Thymus (tissue), 11 donors: Measurements from ENCODE around the gene NELFE. TPM values are rescaled to one million over a fixed set of nuclear protein-coding genes. Genes with fewer than 3 reads are reported as not detected.

ENCODE experiments used
- DNase-seq, 9 donors: peaks; one replicate each; pipeline ENCODE4 v3.0.0-alpha.2; 2013; ENCODE audit warnings: low spot score in 9 of 9, low read depth in 6 of 9, missing footprints in 1 of 9
- H3K27ac ChIP-seq, 2 donors: one replicate each; pipeline ENCODE4 v1.5.1; 2013; ENCODE audit warnings: control low read depth in 1 of 2, low read depth in 1 of 2, low read length in 1 of 2, mild to moderate bottlenecking in 1 of 2, moderate library complexity in 1 of 2
- H3K27me3 ChIP-seq, 2 donors: one replicate each; pipeline ENCODE4 v1.5.1; 2013; ENCODE audit warnings: low read length in 1 of 2; ENCODE audit not compliant: control insufficient read depth in 2 of 2, insufficient read depth in 1 of 2
- H3K36me3 ChIP-seq, 2 donors: one replicate each; pipeline ENCODE4 v1.5.1; 2013; ENCODE audit warnings: low read length in 1 of 2, mild to moderate bottlenecking in 1 of 2, moderate library complexity in 1 of 2; ENCODE audit not compliant: control insufficient read depth in 2 of 2, insufficient read depth in 2 of 2
- H3K4me1 ChIP-seq, 2 donors: one replicate each; pipeline ENCODE4 v1.5.1; 2013; ENCODE audit warnings: low read length in 2 of 2; ENCODE audit not compliant: control insufficient read depth in 2 of 2, insufficient read depth in 2 of 2
- H3K4me3 ChIP-seq, 2 donors: one replicate each; pipeline ENCODE4 v1.5.1; 2013; ENCODE audit warnings: low read length in 2 of 2, control low read depth in 1 of 2, mild to moderate bottlenecking in 1 of 2
- H3K9me3 ChIP-seq, 2 donors: one replicate each; pipeline ENCODE4 v1.5.1; 2013; ENCODE audit warnings: low read length in 1 of 2, mild to moderate bottlenecking in 1 of 2; ENCODE audit not compliant: control insufficient read depth in 2 of 2, insufficient read depth in 1 of 2
- WGBS: extraction: QIAGEN DNeasy Blood & Tissue Kit; methylation state at CpG from one replicate; pipeline ENCODE4 v1.1.7; 2013; 5-methylcytosine and 5-hydroxymethylcytosine counted together
- polyA plus RNA-seq: library from polyadenylated mRNA; stranded (reverse); fragments of 200-250 nt; gene quantifications from one replicate; pipeline ENCODE4 v1.2.3, GENCODE V29; 2013
- total RNA-seq: library from RNA; stranded (reverse); fragments of 120-200 nt; gene quantifications from one replicate; pipeline ENCODE4 v1.2.4, GENCODE V29; 2013
- donor health status: healthy.

NELFE gene
- total and polyA plus RNA-seq, 2 donors = 44.5 to 62.9 TPM

GRCh38 chr6:31961616-31962015, 2.8 kb upstream of the NELFE start:
- Histone ChIP-seq H3K4me1 (peaks cover 18 to 19% of the 10 kb centered on the region in 2 donors), H3K27ac (no peak overlapping the region), H3K4me3 (no peak overlapping the region), H3K36me3 (peaks cover 66 to 69% of the 10 kb centered on the region in 2 donors), H3K27me3 (no peaks in the 10 kb centered on the region), H3K9me3 (no peaks in the 10 kb centered on the region)
- no peak for DNase-seq
- WGBS = 99% methylated on average over 12 of the region's 12 CpGs

DNA sequence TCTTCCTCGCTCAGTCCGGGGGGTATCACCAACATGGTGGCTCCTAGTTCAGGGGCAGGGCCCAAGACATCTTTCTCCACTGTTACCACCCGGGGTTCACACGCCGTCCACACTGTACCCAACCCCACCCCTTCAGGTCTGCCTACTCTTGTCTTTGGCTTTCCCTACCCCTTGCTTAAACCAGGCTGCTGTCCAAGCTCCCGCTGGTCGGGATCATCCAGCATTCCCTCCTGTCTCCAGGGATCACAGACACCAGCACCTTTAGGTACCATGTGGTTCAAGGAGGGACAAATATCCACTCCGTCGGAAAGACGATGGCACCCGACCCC, 395 bp downstream of the NELFE start:
- Histone ChIP-seq H3K36me3 (peaks cover 61 to 70% of the 10 kb centered on the region in 2 donors), H3K4me3 (peak overlapping the region; percentile 82 to 84), H3K27me3 (no peaks in the 10 kb centered on the region), H3K27ac (peak overlapping the region; percentile 60 to 82), H3K9me3 (peaks cover 0 to 4% of the 10 kb centered on the region in 2 donors), H3K4me1 (peaks cover 18 to 19% of the 10 kb centered on the region in 2 donors)
- no peak for DNase-seq
- WGBS = 12% methylated on average over 11 of the region's 11 CpGs

DNA sequence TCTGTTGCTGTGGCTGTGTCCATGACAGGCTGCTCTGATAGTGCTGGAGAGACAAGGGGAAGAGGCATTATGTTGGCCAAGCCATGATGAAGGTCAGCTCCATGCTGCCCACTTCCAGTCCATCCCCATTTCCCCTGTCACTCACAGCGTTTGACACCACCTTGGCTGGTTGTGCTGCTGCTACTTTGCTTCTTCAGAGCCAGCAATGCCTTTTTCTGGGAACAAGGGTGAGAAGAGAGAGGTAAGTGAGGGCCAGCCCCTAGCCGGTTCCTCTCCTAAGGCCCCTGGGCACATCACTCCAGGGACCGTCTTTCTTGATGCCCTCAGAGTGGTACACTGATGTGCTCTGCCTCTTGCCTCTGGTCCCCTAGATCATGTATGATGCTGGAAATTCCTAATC, 2.0 kb downstream of the NELFE start:
- Histone ChIP-seq H3K27ac (no peak overlapping the region), H3K4me1 (peaks cover 18 to 19% of the 10 kb centered on the region in 2 donors), H3K4me3 (no peak overlapping the region), H3K9me3 (peaks cover 0 to 4% of the 10 kb centered on the region in 2 donors), H3K27me3 (no peaks in the 10 kb centered on the region), H3K36me3 (peaks cover 59 to 70% of the 10 kb centered on the region in 2 donors)
- DNase-seq = no peak
- 65% methylated on average over 3 of the region's 3 CpGs for WGBS

GRCh38 chr6:31954511-31954910, 4.3 kb downstream of the NELFE start:
- H3K4me3 ChIP-seq = no peak overlapping the region
- 98% methylated on average over 28 of the region's 28 CpGs for WGBS
- peaks cover 49 to 61% of the 10 kb centered on the region in 2 donors for H3K36me3 ChIP-seq
- no peak overlapping the region for H3K27ac ChIP-seq
- H3K9me3 ChIP-seq = peaks cover 0 to 4% of the 10 kb centered on the region in 2 donors
- H3K4me1 ChIP-seq = peaks cover 8 to 12% of the 10 kb centered on the region in 2 donors
- no peaks in the 10 kb centered on the region for H3K27me3 ChIP-seq
- no peak for DNase-seq

- 97% methylated on average over 5 of the region's 5 CpGs for WGBS
- Histone ChIP-seq H3K27me3 (no peaks in the 10 kb centered on the region), H3K27ac (no peak overlapping the region), H3K4me3 (no peak overlapping the region), H3K4me1 (peaks cover 0 to 2% of the 10 kb centered on the region in 2 donors), H3K9me3 (peaks cover 0 to 4% of the 10 kb centered on the region in 2 donors), H3K36me3 (peaks cover 49 to 61% of the 10 kb centered on the region in 2 donors)
- no peak for DNase-seq
These were observed 5.9 kb downstream of the NELFE start for GRCh38 chr6:31952890-31953289.

GRCh38 chr6:31952140-31952805, 6.5 kb downstream of the NELFE start:
- peak in 1 of 9 donors; percentile 25 for DNase-seq
- Histone ChIP-seq H3K4me3 (no peak overlapping the region), H3K4me1 (no peaks in the 10 kb centered on the region), H3K27me3 (no peaks in the 10 kb centered on the region), H3K36me3 (peaks cover 49 to 61% of the 10 kb centered on the region in 2 donors), H3K27ac (no peak overlapping the region), H3K9me3 (peaks cover 0 to 4% of the 10 kb centered on the region in 2 donors)
- WGBS = 91% methylated on average over 5 of the region's 5 CpGs

DNA sequence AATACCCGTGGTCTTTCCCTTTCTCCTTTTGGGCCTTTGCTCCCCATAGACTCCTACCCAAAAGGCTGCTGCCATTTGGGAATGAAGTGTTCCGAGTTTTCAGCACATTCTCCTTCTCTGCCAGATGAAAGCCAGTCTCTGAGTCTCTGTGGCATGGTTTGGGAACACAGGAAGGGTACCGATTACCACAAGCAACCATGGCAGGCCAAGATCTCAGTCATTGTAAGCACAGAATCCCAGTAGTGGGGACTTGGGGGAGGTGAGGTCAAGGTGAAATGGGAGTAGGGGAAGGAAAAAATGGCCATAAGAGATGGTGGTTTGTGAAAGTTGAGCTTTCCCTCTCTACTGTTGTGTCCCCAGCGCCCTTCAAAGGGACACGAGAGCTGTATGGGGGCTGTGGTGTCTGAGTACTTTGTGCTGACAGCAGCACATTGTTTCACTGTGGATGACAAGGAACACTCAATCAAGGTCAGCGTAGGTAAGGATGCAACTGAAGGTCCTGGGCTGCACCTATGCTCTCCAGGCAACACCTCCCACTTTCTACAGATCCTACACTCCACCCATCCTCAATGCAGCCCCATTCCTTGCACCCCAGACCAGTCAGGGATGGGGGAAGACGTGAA, 8.7 kb downstream of the NELFE start:
- peaks cover 0 to 13% of the 10 kb centered on the region in 2 donors for H3K4me1 ChIP-seq
- peaks cover 37 to 43% of the 10 kb centered on the region in 2 donors for H3K36me3 ChIP-seq
- no peak for DNase-seq
- H3K27ac ChIP-seq = no peak overlapping the region
- 94% methylated on average over 7 of the region's 7 CpGs for WGBS
- H3K27me3 ChIP-seq = peaks cover 0 to 19% of the 10 kb centered on the region in 2 donors
- no peak overlapping the region for H3K4me3 ChIP-seq
- H3K9me3 ChIP-seq = peaks cover 0 to 4% of the 10 kb centered on the region in 2 donors

GRCh38 chr6:31948753-31949413, 9.9 kb downstream of the NELFE start:
- DNase-seq = no peak
- peaks cover 0 to 24% of the 10 kb centered on the region in 2 donors for H3K27me3 ChIP-seq
- no peak overlapping the region for H3K27ac ChIP-seq
- peaks cover 25 to 31% of the 10 kb centered on the region in 2 donors for H3K36me3 ChIP-seq
- H3K4me3 ChIP-seq = no peak overlapping the region
- peaks cover 0 to 18% of the 10 kb centered on the region in 2 donors for H3K4me1 ChIP-seq
- H3K9me3 ChIP-seq = no peaks in the 10 kb centered on the region
- 95% methylated on average over 6 of the region's 6 CpGs for WGBS

DNA sequence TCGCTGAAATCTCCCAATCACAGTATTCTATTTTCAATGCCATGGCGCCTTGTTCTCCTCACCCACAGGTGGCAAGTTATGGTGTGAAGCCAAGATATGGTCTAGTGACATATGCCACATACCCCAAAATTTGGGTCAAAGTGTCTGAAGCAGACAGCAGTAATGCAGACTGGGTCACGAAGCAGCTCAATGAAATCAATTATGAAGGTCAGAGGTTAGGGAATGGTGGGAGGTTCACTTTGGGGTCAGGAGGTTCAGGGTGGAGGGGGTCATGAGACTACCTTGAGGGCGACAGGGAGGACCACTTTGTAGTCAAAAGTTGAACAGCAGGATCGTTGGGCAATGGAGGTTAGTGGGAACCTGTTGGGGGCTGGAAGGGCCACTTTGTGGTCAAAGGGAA, 10.5 kb downstream of the NELFE start:
- peaks cover 0 to 27% of the 10 kb centered on the region in 2 donors for H3K27me3 ChIP-seq
- DNase-seq = no peak
- 78% methylated on average over 5 of the region's 5 CpGs for WGBS
- no peaks in the 10 kb centered on the region for H3K9me3 ChIP-seq
- H3K36me3 ChIP-seq = peaks cover 20 to 25% of the 10 kb centered on the region in 2 donors
- no peak overlapping the region for H3K4me3 ChIP-seq
- no peak overlapping the region for H3K27ac ChIP-seq
- peaks cover 0 to 18% of the 10 kb centered on the region in 2 donors for H3K4me1 ChIP-seq
